GM18511 (cell line): ENCODE results near the gene BEST1.
A peak's percentile ranks its signal among the peaks of the same experiment; 100 is the strongest.
"Not testable (repeated sequence)": the region's sequence is repeated elsewhere in the genome, so short reads cannot be mapped to it uniquely, and the experiment has no call there.

Experiments used
- ATAC-seq: cut with Tn5 transposase; IDR thresholded peaks from one replicate; pipeline ENCODE4 v1.9.1; 2021; ENCODE audit warnings: mild to moderate bottlenecking, moderate library complexity; ENCODE audit not compliant: unreplicated experiment

BEST1 gene

DNA sequence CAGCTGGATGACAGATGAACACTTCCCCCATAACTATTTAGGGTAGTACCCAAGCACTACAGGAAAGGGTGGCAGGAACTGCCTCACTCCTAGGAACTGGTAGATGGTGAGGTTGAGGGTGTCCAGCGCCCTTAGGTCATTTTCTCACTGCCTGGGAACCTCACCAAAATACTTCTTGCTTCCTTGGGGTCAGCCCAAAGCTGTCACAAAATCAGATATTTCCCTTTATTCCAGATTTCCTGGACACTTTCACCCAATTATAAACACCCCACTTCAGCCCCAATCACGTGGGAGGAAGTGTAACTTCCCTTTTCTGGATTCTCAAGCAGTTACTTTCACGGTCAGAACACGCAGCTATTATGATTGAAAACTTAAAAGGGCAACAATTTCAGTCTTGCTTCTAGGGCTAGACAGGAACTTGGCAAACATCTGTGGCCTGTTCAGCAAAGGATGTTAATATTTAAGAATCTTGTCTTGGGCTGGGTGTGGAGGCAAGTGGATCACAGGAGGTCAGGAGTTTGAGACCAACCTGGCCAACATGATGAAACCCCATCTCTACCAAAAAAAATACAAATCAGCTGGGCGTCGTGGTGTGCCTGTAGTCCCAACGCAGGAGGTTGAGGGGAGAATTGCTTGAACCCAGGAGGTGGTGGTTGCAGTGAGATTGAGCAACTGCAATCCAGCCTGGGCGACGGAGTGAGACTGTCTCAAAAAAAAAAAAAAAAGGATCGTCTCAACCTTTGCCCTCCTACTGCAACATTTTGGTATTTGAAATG lies 13.3 kb downstream of the BEST1 start:
- ATAC-seq: no peak

DNA sequence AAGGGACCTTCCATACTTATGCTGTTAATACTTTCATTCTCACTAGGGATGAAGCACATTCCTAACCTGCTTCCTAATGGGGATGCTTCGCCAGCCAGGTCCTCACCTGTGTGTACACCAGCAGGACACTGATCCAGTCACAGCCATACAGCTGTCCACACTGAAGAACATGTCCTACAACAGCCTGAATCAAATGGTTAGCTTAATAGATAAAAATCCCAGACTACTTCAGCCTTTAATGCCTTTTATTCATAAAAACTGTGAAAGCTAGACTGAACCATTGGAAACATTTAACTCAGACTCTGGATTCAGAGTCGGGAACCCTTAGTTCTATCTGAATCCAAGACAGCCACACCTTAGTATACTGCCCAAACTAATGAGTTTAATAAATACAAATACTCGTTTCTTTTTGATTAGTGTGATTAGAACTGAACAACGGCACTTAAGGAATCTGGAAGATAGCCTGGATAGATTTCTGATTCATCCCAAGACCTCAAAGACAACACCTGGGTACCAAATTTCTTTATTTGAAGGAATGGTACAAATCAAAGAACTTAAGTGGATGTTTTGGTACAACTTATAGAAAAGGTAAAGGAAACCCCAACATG lies 14.0 kb downstream of the BEST1 start:
- ATAC-seq: no peak

- not testable (repeated sequence) for ATAC-seq
Measured at GRCh38 chr11:61964666-61965271, 14.6 kb downstream of the BEST1 start.

DNA sequence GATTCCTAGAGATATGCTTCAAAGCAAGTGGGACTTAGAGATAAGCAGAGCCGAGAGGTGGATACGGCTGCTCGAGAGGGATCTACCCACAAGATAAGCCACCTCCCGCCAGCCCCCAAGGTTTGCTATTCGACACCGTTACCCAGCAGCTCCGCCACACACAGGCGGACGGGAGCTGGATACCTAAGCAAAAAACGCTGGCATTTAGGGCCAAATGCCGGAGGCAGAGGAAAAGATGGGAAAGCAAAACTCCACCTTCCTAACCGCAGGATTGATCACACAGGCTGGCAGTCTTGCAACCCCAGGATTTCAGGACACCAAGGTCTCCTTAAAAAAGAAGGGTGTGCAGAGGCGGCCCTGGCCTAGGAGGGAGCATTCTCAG lies 16.6 kb downstream of the BEST1 start:
- no peak for ATAC-seq

DNA sequence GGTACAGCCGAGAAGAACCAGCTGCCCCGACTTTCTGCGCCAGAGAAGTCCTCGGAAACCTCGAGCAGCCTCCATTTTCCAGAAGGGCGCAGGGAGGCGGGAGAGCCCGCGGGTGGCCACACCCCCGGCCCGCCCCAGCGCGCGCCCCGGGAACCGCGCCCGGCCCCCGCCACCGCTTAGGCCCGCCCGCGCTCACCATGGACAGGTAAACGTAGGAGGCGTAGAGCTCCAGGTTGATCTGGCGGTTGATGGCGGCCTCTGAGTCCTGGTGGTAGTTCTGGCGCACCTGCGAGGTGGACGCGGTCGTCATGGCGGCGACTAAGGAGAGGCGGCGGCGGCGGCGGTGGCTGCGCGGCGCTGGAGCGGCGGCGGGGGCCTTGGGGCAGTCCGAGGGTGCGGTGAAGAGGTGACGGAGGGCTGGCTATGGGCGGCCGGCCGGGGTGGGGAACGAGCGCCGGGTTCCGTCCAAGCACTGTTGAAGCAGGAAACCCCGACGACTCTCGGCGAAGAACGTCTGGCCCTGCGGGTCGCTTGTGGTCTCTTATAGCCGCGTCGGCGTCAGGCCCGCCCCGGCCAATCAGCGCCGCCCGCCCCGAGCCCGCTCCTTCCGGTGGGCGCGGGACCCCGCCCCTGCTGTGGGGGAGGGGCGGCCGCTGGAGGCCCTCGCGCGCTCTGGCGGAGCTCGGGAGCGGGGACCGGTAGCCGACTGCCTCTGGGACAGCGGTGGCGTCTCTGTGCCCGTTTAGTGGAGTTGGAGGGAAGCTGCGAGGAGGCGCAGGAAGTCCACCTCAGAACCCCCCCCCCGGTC lies 17.2 kb downstream of the BEST1 start, which contains the start of gene FTH1:
Gene FTH1, minus strand, starts transcription at position 519 of the 808 bp plus-strand sequence. Its CDS starts 209 bp downstream, at position 310.
- peak; percentile 59 for ATAC-seq

DNA sequence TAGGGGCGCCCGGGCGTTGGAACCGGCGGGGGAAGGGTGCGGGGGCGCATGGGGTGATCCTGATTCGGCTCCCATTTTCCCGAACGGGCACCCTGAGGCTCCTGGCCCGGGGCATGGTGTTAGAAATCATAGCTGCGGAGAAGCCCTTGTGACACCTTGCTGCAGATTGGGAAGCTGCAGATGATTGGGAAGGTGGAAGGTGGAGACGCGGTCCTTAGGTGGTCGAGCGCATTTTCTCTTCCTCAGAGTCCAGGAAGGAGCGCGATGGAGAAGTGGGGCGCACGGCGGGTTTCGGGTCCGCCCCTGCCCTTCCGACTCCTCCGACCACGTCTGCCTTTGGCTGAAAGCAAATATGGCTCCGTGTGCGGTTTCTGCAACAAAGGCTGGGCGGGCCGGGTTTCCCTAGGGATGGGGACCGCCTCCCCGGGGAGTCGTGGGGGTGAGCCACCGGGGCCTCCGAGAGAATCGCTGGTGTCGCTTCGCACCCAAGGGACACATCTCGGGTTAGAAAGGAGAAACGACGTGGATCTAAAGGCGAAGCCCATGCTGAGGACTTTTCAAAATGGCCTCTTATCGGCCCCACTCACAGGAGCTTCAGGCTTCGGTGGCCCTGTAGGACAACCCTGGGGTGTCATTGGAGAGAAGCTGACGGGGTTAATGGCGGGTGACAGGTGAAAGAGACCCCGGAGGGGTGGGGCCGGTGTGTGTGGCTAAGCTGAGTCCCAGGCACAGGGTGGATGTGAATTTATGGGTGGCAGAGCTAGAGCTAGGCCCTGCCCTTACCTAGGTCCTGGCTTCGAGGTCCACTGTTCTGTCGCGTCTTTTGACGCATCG lies 18.0 kb downstream of the BEST1 start:
- peak; percentile 32 for ATAC-seq

GRCh38 chr11:61968758-61969390 lies 18.7 kb downstream of the BEST1 start:
- ATAC-seq: no peak

DNA sequence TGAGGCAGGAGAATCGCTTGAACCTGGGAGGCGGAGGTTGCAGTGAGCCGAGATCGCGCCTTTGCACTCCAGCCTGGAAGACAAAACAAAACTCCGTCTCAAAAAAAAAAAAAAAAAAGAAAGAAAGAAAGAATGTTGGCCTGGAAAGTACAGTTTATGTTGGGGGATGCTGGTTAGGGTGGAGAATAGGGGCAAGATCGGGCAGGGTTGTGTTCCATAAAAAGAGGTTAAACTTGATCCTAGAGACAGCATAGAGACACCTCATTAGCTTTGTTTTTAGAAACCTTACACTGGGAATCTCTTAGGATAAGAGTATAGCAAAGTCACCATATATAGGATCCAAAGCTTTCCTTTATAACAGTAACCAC lies 19.2 kb downstream of the BEST1 start:
- ATAC-seq: no peak

- no peak for ATAC-seq
Measured at GRCh38 chr11:61969838-61970662, 19.9 kb downstream of the BEST1 start.

DNA sequence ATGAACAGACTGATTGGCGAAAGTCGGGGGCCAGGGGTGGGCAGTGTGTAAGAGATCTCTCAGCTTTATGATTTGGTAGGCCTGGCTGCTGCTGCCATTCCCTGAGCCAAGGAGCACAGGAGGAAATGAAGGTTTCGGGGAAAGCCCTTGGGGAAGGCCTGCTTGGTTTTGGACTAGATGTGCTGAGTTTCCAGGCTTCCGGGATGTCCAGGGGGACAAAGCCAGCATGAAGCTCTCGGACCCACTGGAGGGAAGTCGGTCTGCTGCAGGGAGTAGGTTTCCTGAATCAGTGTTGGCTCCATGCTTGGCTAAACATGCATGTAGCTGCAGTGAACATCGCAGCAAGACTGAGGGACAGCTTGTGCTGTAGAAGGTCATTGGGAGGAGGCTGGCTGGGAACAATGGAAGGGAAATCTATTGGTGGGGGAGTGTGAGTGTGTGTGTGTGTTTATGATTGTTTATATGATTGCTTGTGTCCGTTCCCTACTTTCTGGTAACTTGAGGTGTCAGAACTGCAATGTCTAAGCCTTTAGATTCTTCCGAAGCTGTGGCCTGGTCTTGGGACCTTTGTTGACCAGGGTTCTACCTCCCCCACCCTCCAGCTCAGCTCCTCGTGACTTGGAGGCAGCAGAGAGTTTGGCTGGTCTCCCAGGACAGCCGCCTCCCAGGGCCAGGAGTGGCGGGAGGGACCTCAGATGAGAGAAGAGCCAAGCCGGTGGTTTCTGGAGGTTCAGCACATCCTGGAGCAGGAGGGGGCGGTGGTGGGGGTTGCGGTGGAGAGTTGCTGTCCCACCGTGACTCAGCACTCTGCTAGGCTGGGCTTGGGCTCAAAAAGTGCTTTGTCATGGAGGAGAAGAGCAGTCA lies 21.3 kb downstream of the BEST1 start:
- ATAC-seq: no peak

GRCh38 chr11:61972112-61972671 lies 22.0 kb downstream of the BEST1 start:
- no peak for ATAC-seq

GRCh38 chr11:61972672-61973475 lies 22.7 kb downstream of the BEST1 start:
- no peak for ATAC-seq

DNA sequence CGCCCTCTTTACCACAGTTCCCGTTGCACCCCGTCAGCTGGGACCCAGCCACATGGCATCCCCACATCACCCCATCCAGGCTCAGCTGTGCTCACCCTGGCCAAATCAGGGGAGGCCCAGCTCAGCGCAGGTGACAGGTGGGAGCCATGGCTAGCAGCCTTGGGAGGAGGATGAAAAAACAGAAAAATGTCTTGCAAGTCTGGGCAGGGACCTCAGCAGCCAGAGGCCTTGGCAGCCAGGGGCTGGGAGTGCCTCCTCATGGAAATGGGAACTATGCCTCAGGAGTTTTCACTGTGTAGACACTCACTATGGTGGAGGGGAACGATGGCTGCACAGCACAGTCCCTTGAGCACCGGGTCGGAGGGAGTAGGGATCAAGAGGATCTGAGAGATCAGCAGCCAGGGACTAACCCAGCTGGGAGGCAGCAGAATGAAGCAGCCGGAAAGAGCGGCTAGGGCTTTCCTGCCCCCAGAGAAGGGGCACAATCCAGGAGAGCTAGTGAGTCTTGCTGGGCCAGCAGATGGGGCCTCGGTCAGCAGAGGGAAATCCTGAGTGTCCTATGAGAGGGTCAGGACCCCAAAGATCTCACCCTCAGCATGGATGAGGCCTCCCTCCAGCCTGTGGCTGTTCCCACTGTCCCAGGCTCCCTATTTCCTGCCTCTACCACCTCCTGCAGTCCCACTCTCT lies 23.5 kb downstream of the BEST1 start:
- ATAC-seq: no peak

GRCh38 chr11:61974766-61975631 lies 24.8 kb downstream of the BEST1 start:
- ATAC-seq: no peak

- no peak for ATAC-seq
Measured at GRCh38 chr11:61975638-61976419, 25.7 kb downstream of the BEST1 start.
